GM12891 (cell line): ENCODE results near the gene CLCF1.
A peak's percentile ranks its signal among the peaks of the same experiment; 100 is the strongest.

ENCODE experiments used
- DNase-seq: peaks from one replicate; pipeline ENCODE4 v3.0.0; 2011; ENCODE audit warnings: low spot score; ENCODE audit not compliant: insufficient read length
- FAIRE-seq: peaks from 2 replicates; lab custom pipeline; 2011; peaks lifted over from hg19 to GRCh38; lab: Jason Lieb, UNC
- PAX5 ChIP-seq: IDR thresholded peaks from 2 replicates; pipeline ENCODE4 v1.6.1; 2011; ENCODE audit warnings: low read length, moderate library complexity, mild to moderate bottlenecking; ENCODE audit not compliant: insufficient read depth, severe bottlenecking
- POLR2A ChIP-seq: IDR thresholded peaks from 2 replicates; pipeline ENCODE4 v1.6.1; 2011; ENCODE audit warnings: low read depth, low read length, control low read depth
- POLR2AphosphoS5 ChIP-seq: IDR thresholded peaks from 2 replicates; pipeline ENCODE4 v1.6.1; 2011; ENCODE audit warnings: low read depth, low read length, control low read depth
- POU2F2 ChIP-seq: IDR thresholded peaks from 2 replicates; pipeline ENCODE4 v1.6.1; 2011; ENCODE audit warnings: low read depth, mild to moderate bottlenecking, control low read depth, low read length, moderate library complexity
- SPI1 ChIP-seq: IDR thresholded peaks from 2 replicates; pipeline ENCODE4 v1.6.1; 2011; ENCODE audit warnings: low read depth, low read length, control low read depth
- TAF1 ChIP-seq: IDR thresholded peaks from 2 replicates; pipeline ENCODE4 v1.6.1; 2011; ENCODE audit warnings: low read depth, low read length, control low read depth

CLCF1 gene

DNA sequence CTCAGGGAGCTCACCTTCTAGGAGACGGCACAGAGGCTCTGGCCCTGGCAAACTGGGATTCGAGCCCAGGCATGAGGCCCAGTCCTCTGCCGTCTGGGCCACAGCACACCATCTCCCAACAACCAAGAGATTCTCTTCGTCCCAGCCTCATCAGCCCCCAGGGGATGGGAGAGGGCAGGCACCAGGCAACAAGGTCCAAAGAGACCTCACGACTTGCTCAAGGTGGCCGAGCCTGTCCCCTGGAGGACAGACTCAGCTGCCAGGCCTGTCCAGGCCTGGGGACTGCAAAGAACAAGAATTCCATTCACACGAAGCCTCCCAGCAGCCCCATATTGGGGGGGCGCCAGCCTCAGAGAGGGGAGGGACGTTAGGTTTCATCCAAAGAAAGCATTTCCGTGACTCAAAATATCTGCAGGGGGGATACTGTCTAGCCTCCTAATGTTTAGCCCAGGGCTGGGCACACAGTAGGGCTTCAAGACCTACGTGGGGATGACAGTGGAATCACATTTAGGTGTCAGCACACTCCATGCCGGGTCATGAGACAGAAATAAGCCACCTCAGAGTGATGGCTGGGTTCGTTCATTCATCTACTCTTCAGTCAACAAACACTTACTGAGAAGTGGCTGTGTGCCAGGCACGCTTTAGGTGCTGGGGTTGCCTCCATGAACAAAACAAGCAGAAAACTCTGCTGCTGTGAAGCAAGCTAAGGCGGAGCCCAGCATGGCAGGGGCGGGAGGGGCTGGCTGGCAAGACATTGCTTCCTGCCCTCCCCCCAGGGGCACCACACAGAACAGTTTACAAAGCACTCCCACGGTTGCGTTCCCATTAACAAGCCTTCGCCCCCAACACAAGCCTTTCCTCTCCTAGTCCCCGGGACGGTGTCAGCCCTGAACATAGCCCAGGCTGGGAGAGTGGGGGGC lies 43.3 kb upstream of the CLCF1 start:
- DNase-seq = no peak
- FAIRE-seq = peak; percentile 72
- no peak for TF ChIP-seq TAF1
- TF ChIP-seq SPI1 = no peak
- no peak for TF ChIP-seq POU2F2
- no peak for TF ChIP-seq POLR2AphosphoS5
- TF ChIP-seq POLR2A = no peak
- TF ChIP-seq PAX5 = no peak

DNA sequence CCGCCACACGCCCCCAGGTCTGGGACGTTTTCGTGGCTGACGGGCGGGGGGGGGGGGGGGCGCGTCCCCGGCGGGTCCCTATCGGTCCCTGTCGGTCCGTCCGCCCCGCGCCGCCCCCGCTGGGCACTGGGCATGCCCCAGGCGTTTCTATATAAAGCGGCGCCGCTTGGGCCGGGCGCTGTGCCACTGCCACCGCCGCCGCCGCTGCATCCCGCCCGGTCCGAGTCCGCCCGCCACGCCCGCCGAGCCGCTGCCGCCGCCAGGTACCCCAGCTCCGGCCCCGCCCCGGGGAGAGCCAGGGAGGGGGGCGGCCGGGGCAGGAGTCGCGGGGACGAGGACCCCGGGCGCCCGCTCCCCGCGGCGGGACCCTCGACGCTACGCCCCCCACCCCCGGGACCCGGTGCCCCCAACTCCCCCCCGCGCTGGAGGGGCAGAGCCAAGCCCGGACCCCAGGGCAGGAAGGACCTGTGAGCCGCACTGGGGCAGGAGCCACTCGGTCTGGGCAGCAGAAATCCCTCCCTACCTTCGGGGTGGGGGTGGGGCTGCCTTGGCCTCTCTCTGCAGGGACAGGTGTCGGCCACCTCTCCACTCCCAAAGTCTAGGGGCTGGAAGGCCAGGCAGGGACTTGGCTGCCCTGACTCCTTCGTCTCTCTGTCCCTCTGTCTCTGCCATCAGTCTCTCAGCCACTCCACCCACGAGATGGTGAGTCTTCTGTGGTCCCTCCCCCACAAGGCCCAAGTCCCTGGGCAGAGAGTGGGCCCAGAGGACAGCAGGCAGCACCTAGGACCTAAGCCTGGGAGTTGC lies 42.3 kb upstream of the CLCF1 start, which contains the start of gene CARNS1:
CARNS1 (plus strand) TSS at position 178 of the 804 bp plus-strand sequence; CDS start at position 700, 522 bp downstream.
- DNase-seq = no peak
- no peak for FAIRE-seq
- TF ChIP-seq PAX5 = no peak
- no peak for TF ChIP-seq POLR2AphosphoS5
- no peak for TF ChIP-seq TAF1
- no peak for TF ChIP-seq POLR2A
- TF ChIP-seq SPI1 = no peak
- no peak for TF ChIP-seq POU2F2

DNA sequence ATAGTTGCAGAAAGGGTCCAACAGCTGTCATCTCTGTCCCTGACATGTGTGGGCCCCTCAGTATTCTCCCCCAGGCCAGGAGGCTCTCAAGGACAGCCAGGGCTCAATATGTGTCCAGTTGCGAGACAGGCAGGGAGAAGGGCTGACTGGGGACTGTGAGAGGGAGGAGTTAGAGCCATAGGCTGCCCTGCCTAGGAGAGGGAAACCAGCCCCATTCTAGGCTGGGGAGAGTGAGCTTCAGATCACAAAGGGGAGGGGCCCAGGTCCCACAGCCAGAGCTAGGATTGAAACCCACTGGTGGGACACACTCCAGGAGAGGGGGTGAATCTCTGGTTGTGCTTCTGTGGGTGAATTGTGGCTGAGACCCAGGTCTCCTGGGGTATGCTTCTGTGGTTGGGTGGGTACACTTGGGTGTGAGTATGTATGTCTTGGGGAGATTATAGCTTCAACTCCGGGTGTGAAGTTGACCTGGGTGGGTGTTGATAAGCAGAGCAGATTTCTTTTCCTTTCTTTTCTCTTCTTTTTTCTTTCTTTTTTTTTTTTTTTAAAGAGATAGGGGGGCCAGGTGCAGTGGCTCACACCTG lies 40.0 kb upstream of the CLCF1 start:
- no peak for DNase-seq
- no peak for TF ChIP-seq POU2F2
- no peak for TF ChIP-seq PAX5
- TF ChIP-seq POLR2A = no peak
- TF ChIP-seq POLR2AphosphoS5 = no peak
- TF ChIP-seq SPI1 = no peak
- no peak for TF ChIP-seq TAF1
- no peak for FAIRE-seq

DNA sequence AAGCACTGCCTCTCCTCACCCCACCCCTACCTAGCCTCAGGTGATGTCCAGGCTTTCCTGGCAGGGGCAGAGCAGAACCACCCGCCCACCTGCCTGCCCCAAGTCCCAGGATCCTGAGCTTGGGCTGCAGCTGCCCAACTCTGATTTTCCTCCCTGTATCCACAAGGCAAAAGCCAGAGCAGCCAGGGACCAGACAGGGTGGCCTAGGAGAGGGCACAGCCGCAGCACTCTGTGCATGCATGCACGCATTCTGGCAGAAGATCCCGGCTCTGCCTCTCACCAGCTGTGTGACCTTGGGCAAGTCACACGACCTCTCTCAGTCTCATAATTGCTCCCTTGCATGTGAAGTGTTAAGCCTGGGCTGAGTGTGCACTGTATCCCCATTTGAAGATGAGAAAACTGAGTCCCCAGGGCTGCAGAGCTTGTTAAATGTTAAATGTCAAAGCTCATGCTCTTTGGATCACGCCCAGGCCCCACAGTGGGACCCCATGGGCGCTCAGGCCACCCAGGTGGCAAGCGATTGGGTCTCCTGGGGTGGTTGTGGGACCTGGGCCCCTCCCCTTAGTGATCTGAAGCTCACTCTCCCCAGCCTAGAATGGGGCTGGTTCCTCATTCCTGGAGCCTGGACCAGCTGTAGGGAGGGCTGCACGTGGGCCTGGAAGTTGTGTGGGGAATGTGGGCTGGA lies 39.2 kb upstream of the CLCF1 start:
- no peak for TF ChIP-seq PAX5
- no peak for TF ChIP-seq POU2F2
- TF ChIP-seq TAF1 = no peak
- no peak for TF ChIP-seq POLR2AphosphoS5
- no peak for TF ChIP-seq POLR2A
- TF ChIP-seq SPI1 = no peak
- FAIRE-seq (no peak), DNase-seq (no peak)

DNA sequence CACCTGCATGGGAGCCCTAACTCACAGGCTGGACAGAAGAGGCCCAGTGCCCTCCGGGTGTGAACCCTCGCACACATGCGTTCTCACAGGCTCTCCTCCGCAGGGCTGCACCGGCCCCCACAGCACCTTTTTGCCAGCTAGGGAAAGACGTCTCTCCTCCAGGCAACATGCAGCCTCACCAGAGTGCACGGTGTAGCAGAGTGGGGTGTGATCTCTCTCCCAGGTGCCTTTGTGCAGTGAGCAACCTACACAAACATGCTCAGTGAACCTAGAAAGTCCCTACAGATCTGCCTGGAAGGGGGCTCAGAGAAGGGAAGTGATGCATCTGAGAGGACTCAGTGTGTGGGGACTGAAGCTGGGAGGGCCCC lies 38.4 kb upstream of the CLCF1 start:
- DNase-seq (no peak), FAIRE-seq (peak; percentile 62)
- TF ChIP-seq SPI1 (peak; percentile 48; the same call in 1 of the 2 replicates), TAF1 (no peak)

DNA sequence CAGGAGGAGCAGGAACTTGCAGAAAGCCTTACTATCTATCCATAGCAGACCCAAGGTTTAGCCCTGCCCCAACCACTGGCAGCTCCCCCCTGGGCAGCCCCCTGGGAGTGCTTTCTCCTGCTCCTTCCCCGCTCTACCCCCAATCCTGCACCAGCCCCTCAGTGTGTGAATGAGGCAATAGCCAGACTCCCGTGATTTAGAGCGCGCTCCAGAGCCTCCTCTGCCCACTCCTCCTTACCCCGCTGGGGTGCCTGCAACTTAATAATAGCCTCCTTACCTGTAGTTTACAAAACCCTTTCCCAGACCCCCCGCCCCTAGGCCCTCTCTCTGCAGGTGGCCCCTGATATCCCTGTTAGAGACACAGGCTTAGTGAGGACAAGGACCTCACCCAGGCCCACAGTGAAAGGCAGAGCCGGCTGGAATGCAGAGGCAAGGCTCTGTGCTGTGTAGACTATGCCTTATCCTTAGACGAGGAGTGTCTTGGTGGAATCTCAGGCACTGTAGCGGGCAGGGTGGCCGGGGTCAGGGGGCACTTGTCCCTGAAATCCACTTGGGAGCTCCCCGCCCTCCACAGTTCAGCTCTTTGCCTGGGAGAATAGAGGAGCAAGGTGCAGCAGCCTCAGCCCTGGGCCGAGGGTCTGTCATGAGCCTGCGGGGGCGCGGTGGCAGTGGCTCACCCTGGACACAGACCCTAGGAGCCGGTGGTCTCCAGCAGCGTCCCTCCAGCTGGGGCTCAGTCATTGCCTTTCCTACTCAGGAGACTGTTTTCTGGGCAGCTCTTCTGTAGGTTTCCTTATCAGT lies 37.8 kb upstream of the CLCF1 start:
- DNase-seq (no peak), FAIRE-seq (no peak)
- TF ChIP-seq PAX5 = no peak
- no peak for TF ChIP-seq POLR2A
- TF ChIP-seq POU2F2 = no peak
- no peak for TF ChIP-seq SPI1
- TF ChIP-seq TAF1 = no peak
- no peak for TF ChIP-seq POLR2AphosphoS5

DNA sequence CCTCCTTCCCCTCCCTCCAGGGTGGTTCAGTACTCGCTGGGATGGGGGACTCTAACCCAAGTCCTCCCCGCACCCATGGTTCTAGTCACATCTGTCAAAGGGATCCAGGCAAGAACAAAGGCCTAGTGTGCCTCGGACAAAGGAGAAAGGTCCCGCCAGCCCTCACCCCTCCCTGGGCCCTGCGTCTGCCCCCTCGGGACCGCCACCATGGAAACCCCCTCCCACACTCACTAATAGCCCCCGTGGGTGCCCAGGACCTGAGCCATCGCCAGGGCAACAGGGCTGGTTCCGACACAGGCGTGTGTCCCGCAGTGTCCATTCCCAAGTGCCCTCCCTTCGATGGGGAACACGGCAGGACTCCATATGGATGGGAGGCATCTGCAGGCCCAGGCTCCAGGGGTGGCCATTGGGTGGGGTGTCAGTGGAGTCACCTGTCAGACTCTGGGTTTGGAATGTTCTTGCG lies 37.0 kb upstream of the CLCF1 start:
- no peak for DNase-seq
- FAIRE-seq = no peak
- TF ChIP-seq POLR2AphosphoS5 (0 out of 2 replicates have a peak, but pooled peaks have one; percentile 11), POLR2A (no peak)

DNA sequence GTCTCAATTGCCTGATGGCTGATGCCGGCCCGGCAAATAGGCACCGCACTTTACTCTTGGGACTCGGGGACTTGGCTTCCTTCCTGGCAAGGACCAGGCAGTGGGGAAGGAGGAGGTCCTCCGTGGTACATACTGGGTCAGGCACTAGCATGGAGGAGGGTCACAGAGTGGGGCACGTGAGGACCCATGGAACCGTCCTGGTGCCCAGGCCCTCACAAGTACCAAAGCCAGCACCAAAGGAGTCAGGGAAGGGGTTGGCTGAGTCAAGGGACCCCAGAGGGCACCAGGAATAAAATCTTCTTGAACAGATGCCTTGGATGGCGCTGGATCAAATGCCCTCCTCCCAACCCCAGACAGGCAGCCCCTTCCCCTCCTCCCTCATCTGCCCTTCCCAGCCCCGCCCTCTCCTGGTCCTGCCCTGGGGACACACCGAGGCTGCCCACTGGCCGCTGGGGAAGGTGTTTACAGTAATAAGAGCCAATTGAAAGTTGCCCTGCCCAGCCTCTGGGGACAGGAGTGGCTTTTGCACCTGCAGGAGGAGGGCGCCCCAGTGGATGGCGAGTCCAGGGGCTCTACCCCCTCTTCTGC lies 36.5 kb upstream of the CLCF1 start:
- TF ChIP-seq SPI1 (no peak), TAF1 (no peak), PAX5 (no peak), POLR2A (no peak), POLR2AphosphoS5 (no peak), POU2F2 (no peak)
- FAIRE-seq (no peak), DNase-seq (no peak)
